Embryonic facial prominence (tissue), 1 donor: ENCODE measurements around the gene ST7.

Experiments
- DNase-seq: peaks from one replicate; pipeline ENCODE4 v3.0.0-alpha.2; 2016; ENCODE audit errors: extremely low spot score

ST7 gene

GRCh38 chr7:117009705-117010361, 56.5 kb downstream of the ST7 start:
- no peak for DNase-seq

GRCh38 chr7:117010375-117011133, 57.3 kb downstream of the ST7 start:
- DNase-seq, result no peak

- no peak for DNase-seq
Measured at GRCh38 chr7:117011419-117012260, 58.3 kb downstream of the ST7 start.

- DNase-seq, result no peak
Measured at GRCh38 chr7:117012284-117012683, 59.0 kb downstream of the ST7 start.

GRCh38 chr7:117012696-117013095, 59.4 kb downstream of the ST7 start:
- DNase-seq, result no peak

GRCh38 chr7:117014099-117014656, 60.9 kb downstream of the ST7 start:
- DNase-seq, result no peak

GRCh38 chr7:117014673-117015133, 61.4 kb downstream of the ST7 start:
- DNase-seq, result no peak

GRCh38 chr7:117015258-117016184, 62.2 kb downstream of the ST7 start:
- no peak for DNase-seq

- no peak for DNase-seq
Measured at GRCh38 chr7:117017017-117017451, 63.7 kb downstream of the ST7 start.

GRCh38 chr7:117017702-117018266, 64.5 kb downstream of the ST7 start:
- no peak for DNase-seq

- DNase-seq, result no peak
Measured at GRCh38 chr7:117018713-117019112, 65.4 kb downstream of the ST7 start.

GRCh38 chr7:117019287-117019686, 66.0 kb downstream of the ST7 start:
- DNase-seq, result no peak

- peak; percentile 80 for DNase-seq
Measured at GRCh38 chr7:117019786-117020590, 66.7 kb downstream of the ST7 start.

GRCh38 chr7:117020591-117020973, 67.3 kb downstream of the ST7 start:
- DNase-seq, result no peak

- no peak for DNase-seq
Measured at GRCh38 chr7:117021366-117021765, 68.1 kb downstream of the ST7 start.

GRCh38 chr7:117021986-117022385, 68.7 kb downstream of the ST7 start:
- no peak for DNase-seq

GRCh38 chr7:117023325-117023854, 70.1 kb downstream of the ST7 start:
- no peak for DNase-seq

GRCh38 chr7:117024811-117025210, 71.5 kb downstream of the ST7 start:
- no peak for DNase-seq

GRCh38 chr7:117025891-117026290, 72.6 kb downstream of the ST7 start:
- DNase-seq, result no peak
